ENCODE data around the gene PRDX6.

GRCh38 chr1:173438675-173439074 lies 38.5 kb upstream of the PRDX6 start:
- TF ChIP-seq, protein P1, sequence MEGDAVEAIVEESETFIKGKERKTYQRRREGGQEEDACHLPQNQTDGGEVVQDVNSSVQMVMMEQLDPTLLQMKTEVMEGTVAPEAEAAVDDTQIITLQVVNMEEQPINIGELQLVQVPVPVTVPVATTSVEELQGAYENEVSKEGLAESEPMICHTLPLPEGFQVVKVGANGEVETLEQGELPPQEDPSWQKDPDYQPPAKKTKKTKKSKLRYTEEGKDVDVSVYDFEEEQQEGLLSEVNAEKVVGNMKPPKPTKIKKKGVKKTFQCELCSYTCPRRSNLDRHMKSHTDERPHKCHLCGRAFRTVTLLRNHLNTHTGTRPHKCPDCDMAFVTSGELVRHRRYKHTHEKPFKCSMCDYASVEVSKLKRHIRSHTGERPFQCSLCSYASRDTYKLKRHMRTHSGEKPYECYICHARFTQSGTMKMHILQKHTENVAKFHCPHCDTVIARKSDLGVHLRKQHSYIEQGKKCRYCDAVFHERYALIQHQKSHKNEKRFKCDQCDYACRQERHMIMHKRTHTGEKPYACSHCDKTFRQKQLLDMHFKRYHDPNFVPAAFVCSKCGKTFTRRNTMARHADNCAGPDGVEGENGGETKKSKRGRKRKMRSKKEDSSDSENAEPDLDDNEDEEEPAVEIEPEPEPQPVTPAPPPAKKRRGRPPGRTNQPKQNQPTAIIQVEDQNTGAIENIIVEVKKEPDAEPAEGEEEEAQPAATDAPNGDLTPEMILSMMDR (conservative IDR thresholded peaks at IDR 0.05; ENCODE audit: low read depth, low read length) = no peak
- no peak for TF ChIP-seq EZH2 (IDR thresholded peaks at IDR 0.05; ENCODE audit: borderline replicate concordance, low read depth, low read length, poor library complexity, severe bottlenecking)
